Activated CD8-positive, alpha-beta memory T cell treated with anti-CD3 and anti-CD28 coated beads for 4 hours (primary cell): ENCODE data around the gene OR4C6.

Source experiments
- DNase-seq, 2 donors: peaks; one replicate each; pipeline ENCODE4 v3.0.0-alpha.2; 2020; ENCODE audit warnings: low read depth in 2 of 2

OR4C6 gene

GRCh38 chr11:55661901-55662300 is at the start of gene OR4C6:
TSS of gene OR4C6 (plus strand) at chr11:55662201. CDS start at chr11:55665167, 2,966 bp downstream.
- DNase-seq = no peak

- DNase-seq = no peak
These were observed 37.5 kb upstream of the OR4C6 start for GRCh38 chr11:55624531-55624930.

DNA sequence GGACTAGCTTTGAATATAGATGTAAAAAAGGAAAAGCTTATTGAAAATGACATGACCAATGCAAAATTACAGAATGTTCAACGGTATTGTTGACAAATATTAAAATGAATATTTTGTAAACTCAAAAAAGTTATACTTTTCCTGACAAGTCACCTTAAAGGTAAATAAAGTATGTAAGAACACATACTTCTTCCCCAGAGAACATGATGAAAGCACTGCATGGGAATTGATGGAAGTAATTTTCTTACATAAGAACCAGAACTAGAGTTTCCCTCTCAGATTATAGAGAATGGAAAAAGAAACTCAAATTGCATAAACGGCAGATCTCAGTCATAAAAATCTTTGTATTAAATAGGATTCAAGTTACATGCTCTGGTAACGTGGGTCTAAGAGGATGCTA is 27.2 kb upstream of the OR4C6 start, which contains the start of gene OR4P4:
TSS of gene OR4P4 (plus strand) at position 301 of the 400 bp plus-strand sequence.
- no peak for DNase-seq

- DNase-seq = no peak
These were observed 14.0 kb upstream of the OR4C6 start, which contains the start of gene OR4S2 for GRCh38 chr11:55648027-55648426. TSS of gene OR4S2 (plus strand) at chr11:55648327. CDS start at chr11:55650904, 2,577 bp downstream.

- DNase-seq = no peak
These were observed 9.4 kb upstream of the OR4C6 start for GRCh38 chr11:55652560-55652959.

- no peak for DNase-seq
These were observed 6.9 kb upstream of the OR4C6 start for GRCh38 chr11:55655096-55655495.

GRCh38 chr11:55658031-55658573 is 3.9 kb upstream of the OR4C6 start:
- no peak for DNase-seq

DNA sequence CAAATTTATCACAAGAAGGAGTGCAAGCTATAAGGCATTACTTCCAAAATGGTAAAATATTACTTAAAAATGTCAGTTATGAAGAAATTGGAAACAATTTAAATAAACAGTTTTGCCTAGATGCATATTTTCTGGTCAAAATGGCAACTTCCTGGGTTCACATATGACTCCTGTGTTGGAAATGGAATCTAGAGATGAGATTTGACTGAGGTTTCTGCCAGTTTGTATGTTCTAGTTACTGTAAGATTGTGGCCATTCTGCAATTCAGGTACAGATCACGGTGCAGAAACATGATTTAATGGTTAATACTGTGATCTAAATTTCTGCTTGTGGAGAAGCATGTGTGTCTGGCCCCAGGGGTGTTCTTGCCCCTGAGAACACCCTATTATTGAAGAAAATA is 3.4 kb upstream of the OR4C6 start:
- no peak for DNase-seq

DNA sequence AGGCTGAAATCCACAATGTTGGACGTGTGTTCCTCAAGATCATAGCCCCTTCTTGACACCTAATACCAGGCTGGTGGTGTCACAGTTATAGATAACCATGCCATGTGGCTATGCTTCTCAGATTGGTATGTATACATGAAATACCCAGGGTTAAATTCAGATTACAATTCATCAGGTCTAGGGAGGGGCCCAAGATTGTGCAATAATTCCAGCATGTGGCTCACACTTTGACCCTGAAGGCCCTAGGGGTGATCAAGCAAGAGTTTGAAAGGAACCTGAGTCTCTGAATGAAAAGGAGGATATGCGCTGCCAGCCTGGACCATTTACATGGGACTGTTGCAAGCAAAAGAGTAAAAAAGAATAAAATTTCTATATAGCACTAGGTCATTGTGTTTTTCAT is 7.4 kb downstream of the OR4C6 start:
- DNase-seq = no peak

DNA sequence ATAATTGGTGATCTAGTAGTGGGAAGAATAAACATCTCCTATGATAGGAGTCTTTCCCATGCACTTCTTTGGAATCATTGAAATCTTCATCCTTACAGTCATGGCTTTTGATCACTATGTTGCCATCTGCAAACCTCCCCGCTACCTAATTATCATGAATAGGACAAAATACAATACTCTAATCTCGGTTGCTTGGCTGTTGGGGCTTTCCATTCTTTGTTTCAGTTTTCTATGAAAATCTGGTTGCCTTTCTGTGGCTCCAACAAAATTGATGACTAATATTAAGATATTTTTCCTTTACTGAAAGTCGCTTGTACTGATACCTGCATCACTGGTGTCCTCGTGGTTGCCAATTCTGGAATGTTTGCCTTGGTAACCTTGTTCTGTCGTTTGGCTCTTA is 11.9 kb downstream of the OR4C6 start:
- DNase-seq = no peak

DNA sequence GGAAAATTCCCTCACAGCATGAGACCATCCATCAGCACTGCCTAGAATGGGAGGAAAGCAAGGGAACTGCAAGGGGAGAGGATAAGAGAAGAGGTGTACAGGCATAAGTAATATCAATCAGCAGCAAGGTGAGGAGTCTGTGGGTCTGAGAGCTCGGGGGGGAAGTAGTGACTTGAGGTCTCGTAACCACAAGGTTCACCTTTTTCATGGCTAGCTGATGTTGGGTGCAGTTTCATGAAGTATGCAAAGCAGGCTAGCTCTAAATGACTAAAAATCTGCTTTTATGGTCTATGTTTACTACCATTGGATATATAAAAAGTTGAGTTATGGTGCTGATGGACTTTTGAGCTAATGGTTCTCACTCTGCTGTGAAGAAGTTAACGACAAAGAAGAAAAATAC is 35.8 kb downstream of the OR4C6 start:
- no peak for DNase-seq

GRCh38 chr11:55701429-55701828 is 39.4 kb downstream of the OR4C6 start:
- no peak for DNase-seq

DNA sequence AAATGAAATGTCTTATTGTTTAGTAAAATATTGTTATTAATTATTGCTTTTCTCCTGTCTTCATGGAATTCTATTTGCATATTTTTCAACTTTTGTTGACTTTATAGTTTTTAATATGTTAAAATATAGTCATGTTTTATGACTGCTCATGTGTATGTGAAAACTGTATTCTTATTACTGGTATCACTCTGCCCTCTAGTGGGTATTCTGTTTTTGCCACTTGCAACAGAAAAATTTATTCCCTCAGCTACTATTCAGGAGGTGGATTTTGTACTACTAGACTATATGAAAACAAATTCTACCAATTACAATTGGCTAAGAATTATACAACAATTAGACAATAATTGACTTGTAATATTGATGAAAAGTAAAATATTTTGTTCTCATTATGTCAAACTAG is 45.0 kb downstream of the OR4C6 start:
- no peak for DNase-seq

DNA sequence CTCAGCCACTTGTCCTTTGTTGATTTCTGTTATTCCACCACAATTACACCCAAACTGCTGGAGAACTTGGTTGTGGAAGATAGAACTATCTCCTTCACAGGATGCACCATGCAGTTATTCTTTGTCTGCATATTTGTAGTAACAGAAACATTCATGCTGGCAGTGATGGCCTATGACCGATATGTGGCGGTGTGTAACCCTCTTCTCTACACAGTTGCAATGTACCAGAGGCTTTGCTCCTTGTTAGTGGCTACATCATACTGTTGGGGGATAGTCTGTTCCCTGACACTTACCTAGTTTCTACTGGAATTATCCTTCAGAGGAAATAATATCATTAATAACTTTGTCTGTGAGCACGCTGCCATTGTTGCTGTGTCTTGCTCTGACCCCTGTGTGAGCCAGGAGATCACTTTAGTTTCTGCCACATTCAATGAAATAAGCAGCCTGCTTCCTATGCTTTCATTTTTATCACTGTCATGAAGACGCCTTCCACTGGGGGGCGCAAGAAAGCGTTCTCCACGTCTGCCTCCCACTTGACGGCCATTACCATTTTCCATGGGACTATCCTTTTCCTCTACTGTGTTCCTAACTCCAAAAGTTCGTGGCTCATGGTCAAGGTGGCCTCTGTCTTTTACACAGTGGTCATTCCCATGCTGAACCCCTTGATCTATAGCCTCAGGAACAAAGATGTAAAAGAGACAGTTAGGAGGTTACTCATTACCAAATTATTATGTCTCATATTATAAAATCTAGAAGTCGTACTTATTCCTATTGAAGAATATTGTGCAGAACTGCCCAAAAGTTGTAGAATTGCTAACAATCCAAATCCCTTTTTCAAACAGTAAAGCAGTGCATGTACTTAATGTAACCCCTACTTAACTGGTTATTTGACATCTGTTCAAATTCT is 53.2 kb downstream of the OR4C6 start:
- no peak for DNase-seq
